GM23338 (cell line): ENCODE measurements around the gene SEPTIN11. TPM values are rescaled to one million over a fixed set of nuclear protein-coding genes. Genes with fewer than 3 reads are reported as not detected.

Experiments
- ATAC-seq: fragments of 200-7000 bp; cut with Tn5 transposase; 3 replicates; pipeline ENCODE4 v1.9.1; 2020
- DNase-seq: peaks from one replicate; pipeline ENCODE4 v3.0.0-alpha.2; 2015; ENCODE audit warnings: low spot score
- H2AFZ ChIP-seq: fragments of 200-600 bp; sonication (generic); 2 replicates; pipeline ENCODE4 v1.8.0; 2016; ENCODE audit warnings: antibody characterized with exemption, mild to moderate bottlenecking, moderate library complexity
- H3F3A ChIP-seq: fragments of 200-600 bp; sonication (generic); replicated peaks from 2 replicates; pipeline ENCODE4 v1.8.0; 2017; ENCODE audit warnings: antibody characterized with exemption, mixed run types, low read depth
- H3K27ac ChIP-seq: fragments of 200-600 bp; sonication (generic); 2 replicates; pipeline ENCODE4 v1.6.1; 2016; ENCODE audit warnings: low read depth
- H3K27me3 ChIP-seq: fragments of 200-600 bp; sonication (generic); 2 replicates; pipeline ENCODE4 v1.8.0; 2016; ENCODE audit warnings: mild to moderate bottlenecking, mixed run types, moderate library complexity; ENCODE audit not compliant: insufficient read depth
- H3K36me3 ChIP-seq: fragments of 200-600 bp; sonication (generic); 2 replicates; pipeline ENCODE4 v1.8.0; 2016; ENCODE audit warnings: mild to moderate bottlenecking; ENCODE audit not compliant: insufficient read depth
- H3K4me1 ChIP-seq: fragments of 200-600 bp; sonication (generic); 2 replicates; pipeline ENCODE4 v1.8.0; 2016; ENCODE audit warnings: mild to moderate bottlenecking, moderate library complexity; ENCODE audit not compliant: insufficient read depth
- H3K4me2 ChIP-seq: fragments of 200-600 bp; sonication (generic); 2 replicates; pipeline ENCODE4 v1.7.1; 2017; ENCODE audit warnings: mixed run types
- H3K4me3 ChIP-seq: fragments of 200-600 bp; sonication (generic); 2 replicates; pipeline ENCODE4 v1.6.1; 2016; ENCODE audit warnings: mixed run types
- H3K79me2 ChIP-seq: fragments of 200-600 bp; sonication (generic); replicated peaks from 2 replicates; pipeline ENCODE4 v1.8.0; 2017; ENCODE audit warnings: mild to moderate bottlenecking; ENCODE audit not compliant: insufficient read depth
- H3K9me2 ChIP-seq: fragments of 200-600 bp; sonication (generic); 2 replicates; pipeline ENCODE4 v1.8.0; 2017; ENCODE audit not compliant: insufficient read depth
- H4K20me1 ChIP-seq: fragments of 200-600 bp; sonication (generic); replicated peaks from 2 replicates; pipeline ENCODE4 v1.8.0; 2017; ENCODE audit warnings: mild to moderate bottlenecking; ENCODE audit not compliant: insufficient read depth
- H3K27ac Mint-ChIP-seq: 2 replicates; pipeline ENCODE4 v1.8.0; 2020; ENCODE audit warnings: inconsistent platforms, mild to moderate bottlenecking, moderate library complexity, mixed read lengths
- H3K27me3 Mint-ChIP-seq: 3 replicates; pipeline ENCODE4 v1.8.0; 2022; ENCODE audit warnings: low read depth, mild to moderate bottlenecking, moderate library complexity, mixed read lengths, inconsistent platforms; ENCODE audit not compliant: insufficient read depth, poor library complexity
- H3K36me3 Mint-ChIP-seq: 3 replicates; pipeline ENCODE4 v1.8.0; 2021; ENCODE audit warnings: low read depth, mild to moderate bottlenecking, inconsistent platforms, moderate library complexity, mixed read lengths
- H3K4me1 Mint-ChIP-seq: 3 replicates; pipeline ENCODE4 v1.8.0; 2020; ENCODE audit warnings: mild to moderate bottlenecking, inconsistent platforms, mixed read lengths
- H3K4me3 Mint-ChIP-seq: 3 replicates; pipeline ENCODE4 v1.8.0; 2021; ENCODE audit warnings: moderate library complexity, mild to moderate bottlenecking, inconsistent platforms, mixed read lengths
- H3K9me3 Mint-ChIP-seq: 3 replicates; pipeline ENCODE4 v1.8.0; 2020; ENCODE audit warnings: moderate library complexity, mild to moderate bottlenecking, inconsistent platforms, mixed read lengths
- CREB1 ChIP-seq: fragments of 250-450 bp; sonication (Bioruptor Pico); IDR thresholded peaks from 2 replicates; pipeline ENCODE4 v1.5.0; 2020; ENCODE audit warnings: low read depth, mild to moderate bottlenecking, moderate library complexity
- CTCF ChIP-seq, 2 experiments: fragments of 200-600 bp in 1 of 2; sonication (generic) in 1 of 2; conservative IDR thresholded peaks; 2 replicates each; pipeline versions ENCODE4 v1.5.1 to v1.6.1; 2016 to 2017; ENCODE audit warnings: antibody characterized with exemption in 2 of 2, low read depth in 2 of 2, mild to moderate bottlenecking in 2 of 2, moderate library complexity in 1 of 2
- EZH2 ChIP-seq: fragments of 200-600 bp; sonication (generic); IDR thresholded peaks from one replicate; pipeline ENCODE4 v1.8.0; 2017; ENCODE audit warnings: antibody characterized with exemption, mild to moderate bottlenecking, low read depth; ENCODE audit not compliant: unreplicated experiment
- EZH2phosphoT487 ChIP-seq: fragments of 200-600 bp; sonication (generic); IDR thresholded peaks from one replicate; pipeline ENCODE4 v1.8.1; 2018; ENCODE audit warnings: antibody characterized with exemption; ENCODE audit not compliant: unreplicated experiment
- JUNB ChIP-seq: IDR thresholded peaks from one replicate; pipeline ENCODE4 v1.6.1; 2016; ENCODE audit warnings: antibody characterized with exemption; ENCODE audit not compliant: unreplicated experiment
- NANOG ChIP-seq: IDR thresholded peaks from 2 replicates; pipeline ENCODE4 v1.6.1; 2016; ENCODE audit warnings: antibody characterized with exemption, borderline replicate concordance
- POLR2AphosphoS5 ChIP-seq: IDR thresholded peaks from 2 replicates; pipeline ENCODE4 v1.6.1; 2016; ENCODE audit warnings: antibody characterized with exemption, low read depth
- REST ChIP-seq: IDR thresholded peaks from one replicate; pipeline ENCODE4 v1.6.1; 2018; ENCODE audit warnings: antibody characterized with exemption; ENCODE audit not compliant: unreplicated experiment
- STAT1 ChIP-seq: IDR thresholded peaks from one replicate; pipeline ENCODE4 v1.6.1; 2016; ENCODE audit warnings: antibody characterized with exemption; ENCODE audit not compliant: unreplicated experiment
- ZNF114 ChIP-seq: fragments of 250-450 bp; sonication (Bioruptor Pico); IDR thresholded peaks from 2 replicates; pipeline ENCODE4 v1.5.0; 2020; ENCODE audit warnings: mild to moderate bottlenecking, moderate library complexity
- ZNF331 ChIP-seq: fragments of 250-450 bp; sonication (Bioruptor Pico); IDR thresholded peaks from 2 replicates; pipeline ENCODE4 v1.5.0; 2020; ENCODE audit warnings: low read depth, mild to moderate bottlenecking, moderate library complexity
- polyA plus RNA-seq: library from polyadenylated mRNA; unstranded; fragments of >200 nt; fragmentation: Nextera tagmentation; extraction: Ambion mirVana; gene quantifications from 2 replicates; pipeline ENCODE4 v1.2.1, GENCODE V29; 2016
- total RNA-seq: library from RNA; depleted of rRNA; stranded (reverse); fragments of >200 nt; shearing (Covaris generic); gene quantifications from 2 replicates; pipeline ENCODE4 v1.2.3, GENCODE V29; 2014
- TF ChIP-seq, protein P1 (sequence below): IDR thresholded peaks from 2 replicates; pipeline ENCODE4 v1.6.1; 2016; ENCODE audit warnings: antibody characterized with exemption
- TF ChIP-seq, protein P2 (sequence below): fragments of 250-450 bp; sonication (Bioruptor Pico); IDR thresholded peaks from 2 replicates; pipeline ENCODE4 v1.5.0; 2020; ENCODE audit warnings: mild to moderate bottlenecking, moderate library complexity

Gene SEPTIN11
- total and polyA plus RNA-seq, 2 experiments from 2014 or later = 80.0 to 81.6 TPM

GRCh38 chr4:76993787-76994641 is 44.5 kb downstream of the SEPTIN11 start:
- H3K27ac Mint-ChIP-seq = no peak overlapping the region
- H3K9me2 ChIP-seq = no peaks in the 10 kb centered on the region
- H3K4me3 ChIP-seq = no peak overlapping the region
- peaks cover 4% of the 10 kb centered on the region for H3K27me3 Mint-ChIP-seq
- H4K20me1 ChIP-seq = no peaks in the 10 kb centered on the region
- no peak for ATAC-seq
- H3K4me1 ChIP-seq = peaks cover 21% of the 10 kb centered on the region
- H3F3A ChIP-seq = no peaks in the 10 kb centered on the region
- no peak for DNase-seq
- H3K36me3 Mint-ChIP-seq = peaks cover 48% of the 10 kb centered on the region
- H3K27me3 ChIP-seq = no peaks in the 10 kb centered on the region
- peaks cover 41% of the 10 kb centered on the region for H3K79me2 ChIP-seq
- H3K4me1 Mint-ChIP-seq = peaks cover 47% of the 10 kb centered on the region
- TF ChIP-seq, protein P1, sequence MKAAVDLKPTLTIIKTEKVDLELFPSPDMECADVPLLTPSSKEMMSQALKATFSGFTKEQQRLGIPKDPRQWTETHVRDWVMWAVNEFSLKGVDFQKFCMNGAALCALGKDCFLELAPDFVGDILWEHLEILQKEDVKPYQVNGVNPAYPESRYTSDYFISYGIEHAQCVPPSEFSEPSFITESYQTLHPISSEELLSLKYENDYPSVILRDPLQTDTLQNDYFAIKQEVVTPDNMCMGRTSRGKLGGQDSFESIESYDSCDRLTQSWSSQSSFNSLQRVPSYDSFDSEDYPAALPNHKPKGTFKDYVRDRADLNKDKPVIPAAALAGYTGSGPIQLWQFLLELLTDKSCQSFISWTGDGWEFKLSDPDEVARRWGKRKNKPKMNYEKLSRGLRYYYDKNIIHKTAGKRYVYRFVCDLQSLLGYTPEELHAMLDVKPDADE = no peak
- no peak for TF ChIP-seq EZH2phosphoT487
- TF ChIP-seq STAT1 = no peak
- TF ChIP-seq, protein P2, sequence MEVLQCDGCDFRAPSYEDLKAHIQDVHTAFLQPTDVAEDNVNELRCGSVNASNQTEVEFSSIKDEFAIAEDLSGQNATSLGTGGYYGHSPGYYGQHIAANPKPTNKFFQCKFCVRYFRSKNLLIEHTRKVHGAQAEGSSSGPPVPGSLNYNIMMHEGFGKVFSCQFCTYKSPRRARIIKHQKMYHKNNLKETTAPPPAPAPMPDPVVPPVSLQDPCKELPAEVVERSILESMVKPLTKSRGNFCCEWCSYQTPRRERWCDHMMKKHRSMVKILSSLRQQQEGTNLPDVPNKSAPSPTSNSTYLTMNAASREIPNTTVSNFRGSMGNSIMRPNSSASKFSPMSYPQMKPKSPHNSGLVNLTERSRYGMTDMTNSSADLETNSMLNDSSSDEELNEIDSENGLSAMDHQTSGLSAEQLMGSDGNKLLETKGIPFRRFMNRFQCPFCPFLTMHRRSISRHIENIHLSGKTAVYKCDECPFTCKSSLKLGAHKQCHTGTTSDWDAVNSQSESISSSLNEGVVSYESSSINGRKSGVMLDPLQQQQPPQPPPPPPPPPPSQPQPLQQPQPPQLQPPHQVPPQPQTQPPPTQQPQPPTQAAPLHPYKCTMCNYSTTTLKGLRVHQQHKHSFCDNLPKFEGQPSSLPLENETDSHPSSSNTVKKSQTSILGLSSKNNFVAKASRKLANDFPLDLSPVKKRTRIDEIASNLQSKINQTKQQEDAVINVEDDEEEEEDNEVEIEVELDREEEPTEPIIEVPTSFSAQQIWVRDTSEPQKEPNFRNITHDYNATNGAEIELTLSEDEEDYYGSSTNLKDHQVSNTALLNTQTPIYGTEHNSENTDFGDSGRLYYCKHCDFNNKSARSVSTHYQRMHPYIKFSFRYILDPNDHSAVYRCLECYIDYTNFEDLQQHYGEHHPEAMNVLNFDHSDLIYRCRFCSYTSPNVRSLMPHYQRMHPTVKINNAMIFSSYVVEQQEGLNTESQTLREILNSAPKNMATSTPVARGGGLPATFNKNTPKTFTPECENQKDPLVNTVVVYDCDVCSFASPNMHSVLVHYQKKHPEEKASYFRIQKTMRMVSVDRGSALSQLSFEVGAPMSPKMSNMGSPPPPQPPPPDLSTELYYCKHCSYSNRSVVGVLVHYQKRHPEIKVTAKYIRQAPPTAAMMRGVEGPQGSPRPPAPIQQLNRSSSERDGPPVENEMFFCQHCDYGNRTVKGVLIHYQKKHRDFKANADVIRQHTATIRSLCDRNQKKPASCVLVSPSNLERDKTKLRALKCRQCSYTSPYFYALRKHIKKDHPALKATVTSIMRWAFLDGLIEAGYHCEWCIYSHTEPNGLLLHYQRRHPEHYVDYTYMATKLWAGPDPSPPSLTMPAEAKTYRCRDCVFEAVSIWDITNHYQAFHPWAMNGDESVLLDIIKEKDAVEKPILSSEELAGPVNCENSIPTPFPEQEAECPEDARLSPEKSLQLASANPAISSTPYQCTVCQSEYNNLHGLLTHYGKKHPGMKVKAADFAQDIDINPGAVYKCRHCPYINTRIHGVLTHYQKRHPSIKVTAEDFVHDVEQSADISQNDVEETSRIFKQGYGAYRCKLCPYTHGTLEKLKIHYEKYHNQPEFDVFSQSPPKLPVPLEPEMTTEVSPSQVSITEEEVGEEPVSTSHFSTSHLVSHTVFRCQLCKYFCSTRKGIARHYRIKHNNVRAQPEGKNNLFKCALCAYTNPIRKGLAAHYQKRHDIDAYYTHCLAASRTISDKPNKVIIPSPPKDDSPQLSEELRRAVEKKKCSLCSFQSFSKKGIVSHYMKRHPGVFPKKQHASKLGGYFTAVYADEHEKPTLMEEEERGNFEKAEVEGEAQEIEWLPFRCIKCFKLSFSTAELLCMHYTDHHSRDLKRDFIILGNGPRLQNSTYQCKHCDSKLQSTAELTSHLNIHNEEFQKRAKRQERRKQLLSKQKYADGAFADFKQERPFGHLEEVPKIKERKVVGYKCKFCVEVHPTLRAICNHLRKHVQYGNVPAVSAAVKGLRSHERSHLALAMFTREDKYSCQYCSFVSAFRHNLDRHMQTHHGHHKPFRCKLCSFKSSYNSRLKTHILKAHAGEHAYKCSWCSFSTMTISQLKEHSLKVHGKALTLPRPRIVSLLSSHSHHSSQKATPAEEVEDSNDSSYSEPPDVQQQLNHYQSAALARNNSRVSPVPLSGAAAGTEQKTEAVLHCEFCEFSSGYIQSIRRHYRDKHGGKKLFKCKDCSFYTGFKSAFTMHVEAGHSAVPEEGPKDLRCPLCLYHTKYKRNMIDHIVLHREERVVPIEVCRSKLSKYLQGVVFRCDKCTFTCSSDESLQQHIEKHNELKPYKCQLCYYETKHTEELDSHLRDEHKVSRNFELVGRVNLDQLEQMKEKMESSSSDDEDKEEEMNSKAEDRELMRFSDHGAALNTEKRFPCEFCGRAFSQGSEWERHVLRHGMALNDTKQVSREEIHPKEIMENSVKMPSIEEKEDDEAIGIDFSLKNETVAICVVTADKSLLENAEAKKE (CRISPR knock-in tag) = no peak
- TF ChIP-seq CTCF (conservative IDR thresholded peaks at IDR 0.05; ENCODE audit: low read depth in 2 of 2) = no peak
- no peak for TF ChIP-seq REST
- TF ChIP-seq NANOG = no peak
- no peak for TF ChIP-seq JUNB
- no peak for TF ChIP-seq CREB1 (CRISPR knock-in tag)
- TF ChIP-seq ZNF331 (CRISPR knock-in tag) = no peak
- TF ChIP-seq EZH2 = no peak
- no peak for TF ChIP-seq POLR2AphosphoS5
- TF ChIP-seq ZNF114 = no peak
- no peak overlapping the region for H3K27ac ChIP-seq
- H3K9me3 Mint-ChIP-seq = peaks cover 11% of the 10 kb centered on the region; the same call in 2 of the 3 replicates
- H3K4me2 ChIP-seq = no peak overlapping the region
- no peak overlapping the region for H2AFZ ChIP-seq
- H3K4me3 Mint-ChIP-seq = no peak overlapping the region
- no peaks in the 10 kb centered on the region for H3K36me3 ChIP-seq
